ENCODE measurements around the gene TMEM147.

GRCh38 chr19:35559281-35559659, 13.8 kb downstream of the TMEM147 start:
- no peak for TF ChIP-seq CTCF (IDR thresholded peaks at IDR 0.05; ENCODE audit: low read depth, low read length)
- TF ChIP-seq POLR2A (IDR thresholded peaks at IDR 0.05; ENCODE audit: extremely low read depth, insufficient read length): no peak
- TF ChIP-seq MYC (IDR thresholded peaks at IDR 0.05; ENCODE audit: low read depth, low read length): no peak
